Central memory CD4-positive, alpha-beta T cell (primary cell): ENCODE results near the gene LDLRAP1.

Experiments used
- DNase-seq: peaks from one replicate; pipeline ENCODE4 v3.0.0; 2022

The LDLRAP1 gene

DNA sequence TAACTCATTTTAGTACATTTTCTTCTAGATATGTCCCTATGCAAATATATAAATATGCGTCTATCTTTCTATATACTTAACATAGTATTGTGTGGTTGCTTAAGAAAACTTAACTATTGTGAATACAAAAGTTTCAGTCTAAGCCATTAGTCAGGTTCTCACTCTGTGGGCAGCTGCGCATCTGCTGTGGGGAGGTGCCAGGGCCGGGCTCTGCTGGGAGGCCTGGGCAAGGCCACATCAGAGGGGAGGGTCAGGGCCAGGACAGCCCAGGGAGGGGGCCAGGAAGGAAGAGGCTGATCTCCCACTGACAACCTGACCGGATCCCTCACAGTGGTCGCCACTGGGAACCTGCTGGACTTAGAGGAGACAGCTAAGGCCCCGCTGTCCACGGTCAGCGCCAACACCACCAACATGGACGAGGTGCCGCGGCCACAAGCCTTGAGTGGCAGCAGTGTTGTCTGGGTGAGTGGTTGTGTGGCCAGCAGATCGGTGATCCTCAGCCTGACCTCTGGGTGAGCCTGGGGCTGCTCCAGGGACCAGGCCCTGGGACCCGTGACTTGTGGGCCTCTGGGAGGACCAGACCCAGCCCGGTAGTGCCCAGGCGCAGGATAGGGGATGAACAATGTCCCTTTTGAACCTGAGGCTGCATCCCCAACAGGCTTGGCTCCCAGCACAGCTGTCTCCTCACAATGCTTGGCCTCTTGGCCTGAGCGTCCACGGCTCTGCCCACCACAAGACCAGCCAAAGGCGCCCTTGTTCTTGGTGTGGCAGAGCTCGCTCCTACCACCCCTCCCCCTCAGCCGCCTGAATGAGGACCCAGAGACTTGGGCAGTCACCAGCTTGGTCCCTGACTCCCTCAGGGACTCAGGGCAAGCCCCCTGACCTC lies 20.2 kb downstream of the LDLRAP1 start:
- DNase-seq = no peak

DNA sequence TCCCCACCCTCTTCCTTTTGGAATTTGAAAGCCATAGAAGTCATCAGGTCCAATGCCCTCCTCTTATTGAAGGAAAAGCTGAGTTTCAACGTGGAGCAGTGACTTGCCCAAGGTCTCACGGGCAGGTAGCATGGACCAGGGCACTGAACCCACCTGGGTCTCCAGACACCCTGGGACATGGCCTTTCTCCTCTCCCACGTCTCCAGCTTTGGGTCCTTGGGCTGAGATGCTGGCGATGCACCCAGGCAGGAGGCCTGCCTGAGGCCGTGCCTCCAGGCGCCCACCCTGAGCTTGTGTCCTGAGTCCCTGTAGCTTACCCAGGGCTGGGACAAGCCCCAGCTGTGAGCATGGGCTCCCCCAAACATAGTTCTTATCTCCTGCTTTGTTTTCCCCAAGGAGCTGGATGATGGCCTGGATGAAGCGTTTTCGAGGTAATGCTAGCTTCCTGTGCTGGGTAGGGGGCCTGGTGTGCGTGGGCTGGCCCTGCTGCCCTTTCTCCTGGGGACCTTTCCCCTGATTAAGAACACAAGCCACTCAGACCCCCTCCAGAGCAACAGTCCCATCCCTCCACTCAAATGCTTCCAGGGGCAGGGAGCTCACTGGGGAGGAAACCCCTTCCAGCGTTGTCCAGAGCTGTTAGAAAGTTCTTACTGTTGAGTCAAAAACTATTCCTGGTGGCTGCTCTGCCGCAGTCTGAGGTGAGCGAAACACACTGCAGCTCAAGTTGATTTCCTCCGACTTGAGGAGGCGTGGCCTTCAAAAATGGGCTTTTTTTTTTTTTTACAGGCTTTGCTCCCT lies 21.6 kb downstream of the LDLRAP1 start:
- peak; percentile 38 for DNase-seq

DNA sequence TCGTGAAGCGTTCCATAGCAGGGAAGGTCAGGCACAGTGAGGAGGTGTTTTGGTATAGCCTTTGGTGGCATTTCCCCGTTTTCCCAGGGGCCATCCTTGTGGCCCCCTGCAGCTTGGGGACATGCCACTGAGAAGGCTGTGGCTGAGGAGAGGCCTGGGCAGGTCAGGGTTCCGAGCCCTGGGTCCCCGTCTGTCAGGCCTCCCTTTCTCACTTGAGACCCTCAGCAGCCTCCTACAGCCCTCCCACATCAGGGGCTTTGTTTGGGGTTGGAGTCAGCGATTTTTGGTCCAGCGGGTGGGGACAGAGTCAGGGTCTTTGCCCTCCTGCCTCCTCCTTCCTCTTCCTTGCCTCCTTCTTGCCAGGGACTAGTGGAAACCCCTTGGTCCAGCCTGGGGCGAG lies 22.2 kb downstream of the LDLRAP1 start:
- no peak for DNase-seq

DNA sequence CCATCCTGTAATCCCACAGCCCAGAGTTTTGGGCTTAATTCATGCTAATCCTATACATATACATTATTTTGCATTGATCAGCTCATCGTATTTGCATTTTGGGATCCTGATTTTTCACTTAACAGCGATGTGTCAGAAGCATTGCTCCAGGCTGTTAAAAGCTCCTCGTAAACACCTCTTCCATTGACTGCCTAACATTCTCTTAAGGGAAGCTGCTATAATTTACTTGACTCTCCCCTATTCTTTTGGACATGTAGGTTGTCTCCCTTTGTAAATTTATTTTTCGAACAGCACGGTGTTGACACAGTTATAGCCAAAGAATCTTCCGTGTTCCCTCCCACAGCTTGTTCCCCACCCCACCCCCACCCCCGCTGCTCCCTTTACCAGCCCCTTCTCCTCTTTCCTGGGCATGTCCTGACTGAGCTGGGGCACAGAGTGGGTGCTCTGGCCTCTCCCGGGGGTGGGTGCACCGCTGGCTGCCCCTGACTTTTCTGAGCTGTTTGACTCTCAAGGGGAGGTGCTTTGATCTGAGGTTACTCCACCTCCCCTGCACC lies 22.8 kb downstream of the LDLRAP1 start:
- no peak for DNase-seq

- DNase-seq = no peak
These were observed 23.4 kb downstream of the LDLRAP1 start for GRCh38 chr1:25566730-25567341.

DNA sequence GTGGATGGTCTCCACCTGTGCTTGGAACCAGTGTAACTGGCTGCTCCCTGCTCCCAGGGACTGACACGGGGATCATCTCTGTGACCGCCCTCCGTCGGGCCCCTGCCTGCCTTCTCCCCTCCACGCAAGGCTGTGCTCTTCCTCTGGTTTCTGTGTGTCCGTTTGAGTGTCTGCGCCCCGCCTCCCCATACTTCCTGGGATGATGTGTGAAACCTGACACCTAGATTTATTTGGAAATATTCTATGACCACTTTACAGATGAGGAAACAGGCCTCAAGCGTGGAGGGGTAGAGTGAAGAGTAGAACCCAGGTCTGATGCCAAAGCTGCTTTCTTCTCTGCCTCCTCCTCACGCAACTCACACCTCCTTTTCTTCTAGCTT lies 24.3 kb downstream of the LDLRAP1 start:
- DNase-seq = no peak

DNA sequence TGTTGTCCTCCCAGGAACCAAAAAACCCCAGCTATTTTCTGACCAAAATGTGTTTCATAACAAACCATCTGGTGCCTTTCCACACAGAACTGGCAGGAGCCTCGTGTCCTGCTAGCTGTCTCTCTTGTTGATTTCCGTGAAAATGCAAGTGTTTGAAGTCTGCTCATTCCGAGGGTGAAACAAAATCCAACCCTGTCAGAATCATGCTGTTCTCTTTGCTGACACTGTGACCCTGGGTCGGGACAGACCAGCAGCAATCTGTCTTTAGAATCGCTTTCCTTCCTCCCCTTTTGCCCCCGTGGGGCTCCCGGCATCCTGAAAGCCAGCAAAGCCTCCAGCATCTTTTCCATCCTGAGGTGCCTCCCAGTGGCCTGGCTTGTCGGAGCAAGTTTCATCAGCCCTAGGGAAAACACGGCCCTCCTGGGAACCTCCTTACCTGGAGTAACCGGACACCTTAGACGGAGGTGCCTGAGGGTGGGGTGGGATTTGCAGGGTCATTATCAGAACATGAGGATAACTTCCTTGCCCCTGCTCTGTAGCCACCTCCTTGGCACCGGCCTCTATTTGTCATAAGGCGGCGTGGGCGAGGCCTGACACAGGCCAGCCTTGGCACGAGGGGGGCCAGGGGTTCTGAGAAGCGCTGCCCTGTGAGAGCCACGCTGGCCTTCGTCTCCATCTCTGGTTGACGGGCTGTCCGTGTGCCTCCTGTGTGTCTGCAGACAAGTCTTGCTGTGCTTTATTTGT lies 24.9 kb downstream of the LDLRAP1 start:
- no peak for DNase-seq

GRCh38 chr1:25568834-25569596 lies 25.6 kb downstream of the LDLRAP1 start:
- DNase-seq = no peak

- DNase-seq = no peak
These were observed 26.4 kb downstream of the LDLRAP1 start for GRCh38 chr1:25569597-25570396.

- DNase-seq = no peak
These were observed 27.6 kb downstream of the LDLRAP1 start for GRCh38 chr1:25570798-25571521.

DNA sequence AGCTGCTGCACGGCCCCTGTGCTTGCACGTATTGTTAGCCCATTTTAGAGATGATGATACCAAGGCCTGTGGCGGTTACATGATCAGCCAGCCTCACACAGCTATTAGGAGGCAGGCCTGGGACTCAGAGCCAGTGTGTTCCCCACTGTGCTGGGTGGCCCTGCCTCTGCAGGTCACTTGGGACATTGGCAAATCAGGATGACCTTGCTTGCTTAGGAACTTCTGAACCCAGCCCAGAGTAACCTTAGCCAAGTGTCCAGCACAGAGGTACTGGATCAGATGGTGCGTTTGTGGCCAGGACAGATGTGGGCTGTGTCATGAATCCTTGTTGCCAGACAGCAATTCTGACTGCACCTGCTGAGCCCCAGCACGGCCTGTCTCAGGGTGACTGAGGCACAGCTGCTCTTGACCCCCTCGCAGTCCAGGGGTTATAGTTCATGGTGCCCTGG lies 28.1 kb downstream of the LDLRAP1 start:
- no peak for DNase-seq

DNA sequence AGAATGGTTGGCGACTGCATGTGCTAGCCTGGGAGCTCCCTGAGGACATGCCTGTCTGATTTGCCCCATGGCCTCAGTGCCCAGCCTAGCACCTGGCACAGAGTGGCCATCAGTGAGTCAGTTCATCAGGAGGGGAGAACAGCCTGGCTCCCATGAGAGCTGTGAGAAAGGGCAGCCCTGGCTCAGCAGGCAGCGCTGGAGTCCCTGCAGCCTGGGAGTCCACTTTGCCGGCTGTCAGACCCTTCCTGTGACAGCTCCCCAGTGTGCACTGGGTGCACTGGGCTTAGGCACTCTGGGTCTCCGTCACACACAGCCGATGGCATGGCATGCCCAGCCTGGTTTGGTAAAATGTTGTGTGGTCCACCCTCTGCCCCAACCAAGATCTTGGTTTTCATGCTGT lies 28.7 kb downstream of the LDLRAP1 start:
- DNase-seq = no peak

DNA sequence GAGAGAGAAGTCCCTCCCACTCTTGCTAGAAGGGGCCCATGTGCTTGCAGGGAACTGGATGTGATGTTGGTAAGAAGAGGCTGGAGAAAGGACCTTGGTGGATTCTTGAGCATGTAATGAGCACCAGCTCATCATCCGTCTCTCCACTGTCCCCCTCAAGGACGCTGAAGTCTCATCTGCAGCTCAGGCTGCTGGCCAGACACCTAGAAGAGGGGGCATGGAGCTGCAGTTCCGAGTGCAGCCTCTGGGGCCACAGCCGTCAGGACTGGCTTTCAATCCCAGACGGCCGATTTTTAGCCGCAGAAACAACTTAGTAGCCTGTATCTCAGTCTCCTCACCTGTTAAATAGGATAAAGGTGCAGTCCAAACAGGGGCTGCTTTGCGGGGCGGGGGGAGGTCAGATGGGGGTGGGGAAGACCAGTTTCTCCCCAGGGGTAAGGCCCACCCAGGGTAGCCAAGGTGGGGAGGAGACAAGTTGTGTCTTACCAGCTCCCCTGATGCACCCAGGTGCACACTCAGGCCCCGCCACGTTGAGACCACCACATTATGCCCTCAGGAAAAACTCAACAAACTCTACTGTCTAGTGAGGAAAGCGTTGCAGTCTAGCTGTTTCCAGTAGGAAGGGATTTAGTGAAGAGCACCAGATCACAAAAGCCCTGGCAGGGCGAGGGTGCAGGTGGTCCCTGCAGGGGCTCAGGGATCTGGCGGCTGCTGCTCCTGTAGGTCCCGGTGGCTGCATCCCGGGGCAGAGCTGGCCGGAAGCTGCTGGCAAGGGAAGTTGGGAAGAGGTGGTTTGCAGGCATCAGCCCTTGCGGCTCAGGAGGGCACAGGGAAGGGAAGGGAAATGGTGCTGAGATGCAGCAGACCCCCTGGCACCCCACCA lies 29.5 kb downstream of the LDLRAP1 start:
- DNase-seq = peak; percentile 30

DNA sequence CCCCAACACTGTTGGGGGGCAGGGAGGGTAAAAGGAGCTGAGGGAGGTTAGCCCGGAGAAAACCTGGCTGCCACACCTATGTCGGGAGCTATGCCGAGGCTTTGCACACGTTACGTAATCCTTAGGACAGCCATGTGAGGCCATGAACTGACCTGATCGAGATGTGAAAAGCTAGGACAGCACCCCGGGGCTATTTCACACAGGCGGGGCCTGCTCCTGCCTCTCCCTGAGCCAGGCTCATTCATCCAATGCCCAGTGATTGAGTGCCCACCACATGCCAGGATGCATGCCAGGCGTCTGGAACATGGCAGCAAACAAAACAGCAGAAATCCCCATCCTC lies 30.2 kb downstream of the LDLRAP1 start:
- DNase-seq = no peak

DNA sequence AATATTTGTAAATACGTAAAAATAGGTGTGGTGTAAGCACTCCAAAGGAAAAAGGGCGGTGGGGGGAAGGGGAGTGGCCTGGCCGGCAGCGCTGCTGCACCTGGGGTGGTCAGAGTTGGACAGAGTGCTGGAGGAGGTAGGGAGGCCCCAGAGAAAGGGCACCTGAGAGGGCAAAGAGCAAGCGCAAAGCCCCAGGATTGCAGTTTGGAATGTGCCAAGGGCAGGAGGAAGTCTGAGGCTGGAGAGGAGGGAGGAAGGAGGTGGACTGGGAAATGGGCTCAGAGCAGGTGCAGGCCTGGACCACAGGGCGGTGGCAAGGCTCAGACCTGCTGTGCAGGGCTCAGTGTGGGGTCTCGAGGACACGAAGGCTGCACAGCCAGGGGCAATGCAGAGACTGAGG lies 30.6 kb downstream of the LDLRAP1 start:
- no peak for DNase-seq

GRCh38 chr1:25575191-25575590 lies 31.8 kb downstream of the LDLRAP1 start:
- no peak for DNase-seq

- DNase-seq = no peak
These were observed 33.2 kb downstream of the LDLRAP1 start for GRCh38 chr1:25576459-25577133.

- DNase-seq = no peak
These were observed 33.9 kb downstream of the LDLRAP1 start for GRCh38 chr1:25577134-25577920.
